Measurements from ENCODE around the gene RSBN1. TPM values are rescaled to one million over a fixed set of nuclear protein-coding genes. Genes with fewer than 3 reads are reported as not detected.

The RSBN1 gene
- total RNA-seq, 6 donors from 2014 or later, result 20.2 to 32.8 (median 23.6) TPM

DNA sequence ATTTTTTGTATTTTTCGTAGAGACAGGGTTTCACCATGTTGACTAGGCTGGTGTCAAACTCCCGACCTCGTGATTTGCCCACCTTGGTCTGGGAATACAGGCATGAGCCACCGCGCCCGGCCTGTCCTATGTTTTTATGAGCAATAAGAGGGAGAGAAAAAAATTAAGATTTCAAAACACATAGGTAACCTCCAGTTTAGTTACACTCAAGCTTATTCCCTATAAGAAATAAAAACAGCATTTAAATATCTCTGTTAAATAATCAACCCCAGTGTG, 7.1 kb downstream of the RSBN1 start:
- Histone ChIP-seq H3K4me1 (peaks cover 36 to 60% (median 45%) of the 10 kb centered on the region in 4 donors), H3K27ac (peak overlapping the region in 3 of 4 donors; percentile 2 to 49 (median 9))

DNA sequence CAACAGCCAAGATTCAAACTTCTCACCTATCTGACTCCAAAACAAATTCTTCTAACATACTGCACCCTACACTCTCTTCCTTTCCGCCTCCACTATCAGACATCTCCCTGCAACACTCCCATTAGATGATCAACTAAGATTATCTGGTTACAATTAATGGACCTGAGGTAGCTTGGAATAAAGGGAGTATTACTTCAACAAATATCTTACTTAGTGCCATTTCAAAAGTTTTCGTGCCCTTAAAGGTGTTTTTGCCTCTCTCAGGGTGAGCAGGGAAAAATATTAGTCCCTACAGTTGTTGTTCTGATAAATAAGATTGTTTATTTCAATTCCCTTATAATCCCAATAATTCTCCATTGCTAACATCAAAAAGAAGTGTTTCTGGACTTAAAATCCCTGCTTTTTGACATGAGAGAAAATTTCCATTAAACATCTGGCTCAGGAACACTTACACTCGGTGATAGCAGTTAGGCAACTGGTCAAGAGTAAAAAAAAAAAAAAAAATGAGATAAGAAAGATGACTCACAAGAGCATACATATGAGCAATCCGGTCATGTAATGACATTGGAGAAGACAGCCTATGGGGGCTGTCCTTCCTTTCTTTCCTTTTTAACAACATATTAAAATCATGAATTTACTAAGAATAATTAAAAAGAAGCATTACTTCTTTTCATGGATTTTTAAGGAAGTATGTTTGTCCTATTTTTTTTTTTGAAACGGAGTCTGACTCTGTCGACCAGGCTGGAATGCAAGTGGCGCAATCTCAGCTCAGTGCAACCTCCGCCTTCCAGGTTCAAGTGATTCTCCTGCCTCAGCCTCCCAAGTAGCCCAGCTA, 7.6 kb downstream of the RSBN1 start:
- no peaks in the 10 kb centered on the region for H3K27me3 ChIP-seq
- WGBS, 2 donors, result 52 to 56% methylated on average over 8 of the region's 8 CpGs
- no peaks in the 10 kb centered on the region for H3K36me3 ChIP-seq
- H3K4me3 ChIP-seq, result no peak overlapping the region
- no peaks in the 10 kb centered on the region for H3K9me3 ChIP-seq
- H3K4me1 ChIP-seq, result peaks cover 36 to 58% (median 45%) of the 10 kb centered on the region in 4 donors
- peak in 1 of 2 donors; percentile 88 for ATAC-seq (ENCODE audit: low FRiP score in 2 of 2)
- peak in 1 of 2 donors; percentile 36 for DNase-seq
- no peak for TF ChIP-seq EP300 (IDR thresholded peaks at IDR 0.05)
- TF ChIP-seq, protein P1, sequence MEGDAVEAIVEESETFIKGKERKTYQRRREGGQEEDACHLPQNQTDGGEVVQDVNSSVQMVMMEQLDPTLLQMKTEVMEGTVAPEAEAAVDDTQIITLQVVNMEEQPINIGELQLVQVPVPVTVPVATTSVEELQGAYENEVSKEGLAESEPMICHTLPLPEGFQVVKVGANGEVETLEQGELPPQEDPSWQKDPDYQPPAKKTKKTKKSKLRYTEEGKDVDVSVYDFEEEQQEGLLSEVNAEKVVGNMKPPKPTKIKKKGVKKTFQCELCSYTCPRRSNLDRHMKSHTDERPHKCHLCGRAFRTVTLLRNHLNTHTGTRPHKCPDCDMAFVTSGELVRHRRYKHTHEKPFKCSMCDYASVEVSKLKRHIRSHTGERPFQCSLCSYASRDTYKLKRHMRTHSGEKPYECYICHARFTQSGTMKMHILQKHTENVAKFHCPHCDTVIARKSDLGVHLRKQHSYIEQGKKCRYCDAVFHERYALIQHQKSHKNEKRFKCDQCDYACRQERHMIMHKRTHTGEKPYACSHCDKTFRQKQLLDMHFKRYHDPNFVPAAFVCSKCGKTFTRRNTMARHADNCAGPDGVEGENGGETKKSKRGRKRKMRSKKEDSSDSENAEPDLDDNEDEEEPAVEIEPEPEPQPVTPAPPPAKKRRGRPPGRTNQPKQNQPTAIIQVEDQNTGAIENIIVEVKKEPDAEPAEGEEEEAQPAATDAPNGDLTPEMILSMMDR (IDR thresholded peaks at IDR 0.05), result no peak
- TF ChIP-seq POLR2A (IDR thresholded peaks at IDR 0.05), result no peak
- no peak for TF ChIP-seq POLR2AphosphoS5 (IDR thresholded peaks at IDR 0.05)
- H3K27ac ChIP-seq, result peak overlapping the region in 3 of 4 donors; percentile 9 to 61 (median 49)

More for the DNA sequence above, 7.1 kb downstream of the RSBN1 start:
- no peaks in the 10 kb centered on the region for H3K27me3 ChIP-seq
- no peak overlapping the region for H3K4me3 ChIP-seq
- TF ChIP-seq POLR2AphosphoS5 (IDR thresholded peaks at IDR 0.05) (no peak), POLR2A (IDR thresholded peaks at IDR 0.05) (no peak), EP300 (IDR thresholded peaks at IDR 0.05) (no peak)
- TF ChIP-seq, protein P1 (IDR thresholded peaks at IDR 0.05), result no peak
- 92 to 94% methylated on average over 6 of the region's 6 CpGs for WGBS, 2 donors
- ATAC-seq (ENCODE audit: low FRiP score in 2 of 2) (no peak), DNase-seq (no peak)
- no peaks in the 10 kb centered on the region for H3K9me3 ChIP-seq
- H3K36me3 ChIP-seq, result no peaks in the 10 kb centered on the region

DNA sequence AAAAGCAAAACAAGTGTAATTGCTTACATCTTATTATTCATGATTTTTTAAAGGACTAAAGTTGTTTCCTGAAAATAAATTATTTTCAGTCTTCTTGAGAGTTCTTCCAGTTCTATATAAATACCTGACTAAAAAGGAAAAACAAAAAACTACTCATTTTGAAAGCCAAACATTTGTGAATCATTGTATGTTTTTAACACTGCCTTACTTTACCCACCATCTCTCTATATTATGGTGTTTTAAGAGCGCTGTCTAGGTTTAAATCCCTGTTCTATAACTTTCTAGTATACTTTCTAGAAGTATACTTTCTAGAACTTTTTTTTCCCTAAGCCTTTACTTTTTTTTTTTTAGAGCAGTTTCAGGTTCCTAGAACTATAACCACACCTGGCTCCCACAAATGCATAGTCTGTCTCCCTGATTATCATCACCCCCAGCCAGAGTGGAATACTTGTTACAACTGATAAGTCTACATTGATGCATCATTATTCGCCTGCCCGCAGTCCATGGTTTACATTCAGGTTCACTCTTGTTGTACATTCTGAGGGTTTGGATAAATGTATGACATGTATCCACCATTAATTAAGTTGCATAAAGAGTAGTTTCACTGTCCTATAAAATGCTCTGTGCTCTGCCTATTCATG, 9.8 kb downstream of the RSBN1 start:
- Histone ChIP-seq H3K4me1 (peaks cover 46 to 55% (median 46%) of the 10 kb centered on the region in 4 donors), H3K27me3 (no peaks in the 10 kb centered on the region), H3K9me3 (no peaks in the 10 kb centered on the region), H3K36me3 (peaks cover 0 to 4% (median 1%) of the 10 kb centered on the region in 4 donors), H3K27ac (no peak overlapping the region), H3K4me3 (no peak overlapping the region)
- WGBS, 2 donors, result 91 to 94% methylated on average over 3 of the region's 3 CpGs
- TF ChIP-seq EP300 (IDR thresholded peaks at IDR 0.05), result no peak
- TF ChIP-seq POLR2AphosphoS5 (IDR thresholded peaks at IDR 0.05), result no peak
- TF ChIP-seq, protein P1 (IDR thresholded peaks at IDR 0.05), result no peak
- no peak for TF ChIP-seq POLR2A (IDR thresholded peaks at IDR 0.05)
- DNase-seq, result no peak
- ATAC-seq (ENCODE audit: low FRiP score in 2 of 2), result no peak

DNA sequence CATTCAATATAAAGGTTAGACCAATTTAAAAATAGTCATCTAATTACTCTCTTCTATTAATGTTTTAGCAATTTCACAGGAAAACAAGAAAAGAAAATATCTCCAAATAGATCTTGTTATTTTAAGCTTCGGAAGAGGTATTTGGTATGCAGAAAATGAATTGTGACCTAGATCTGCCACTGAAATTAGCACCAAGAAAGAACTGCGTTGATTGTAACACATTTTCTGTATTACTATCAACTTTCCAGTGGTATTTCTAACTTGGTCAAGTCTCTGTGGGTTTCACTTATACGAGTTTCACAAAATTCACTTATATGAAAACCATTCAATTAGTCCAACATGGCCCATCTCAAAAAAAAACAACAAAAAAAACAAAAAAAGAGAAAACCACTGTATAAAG, 11.8 kb downstream of the RSBN1 start:
- peaks cover 0 to 24% (median 2%) of the 10 kb centered on the region in 4 donors for H3K36me3 ChIP-seq
- DNase-seq (no peak), ATAC-seq (ENCODE audit: low FRiP score in 2 of 2) (no peak)
- H3K27ac ChIP-seq, result no peak overlapping the region
- H3K27me3 ChIP-seq, result no peaks in the 10 kb centered on the region
- no peaks in the 10 kb centered on the region for H3K9me3 ChIP-seq
- TF ChIP-seq, protein P1 (IDR thresholded peaks at IDR 0.05), result no peak
- no peak for TF ChIP-seq POLR2A (IDR thresholded peaks at IDR 0.05)
- TF ChIP-seq EP300 (IDR thresholded peaks at IDR 0.05), result no peak
- TF ChIP-seq POLR2AphosphoS5 (IDR thresholded peaks at IDR 0.05), result no peak
- H3K4me3 ChIP-seq, result no peak overlapping the region
- H3K4me1 ChIP-seq, result peaks cover 42 to 46% (median 43%) of the 10 kb centered on the region in 4 donors
- WGBS, 2 donors, result 59 to 69% methylated on average over 3 of the region's 3 CpGs

Measured in upper lobe of left lung (tissue), 6 donors.